B cell (primary cell): ENCODE results near the gene TMEM219. TPM values are rescaled to one million over a fixed set of nuclear protein-coding genes. Genes with fewer than 3 reads are reported as not detected.

ENCODE experiments used
- ATAC-seq: fragments of 200-7000 bp; cut with Tn5 transposase; one replicate; pipeline ENCODE4 v1.10.0; 2021; ENCODE audit warnings: low read depth, mild to moderate bottlenecking, moderate number of reproducible peaks, moderate library complexity
- CTCF ChIA-PET: fragments of 350-600 bp; sonication (Branson Sonifier 250); formaldehyde crosslinking; loops from one replicate; lab custom pipeline; 2021; ENCODE audit warnings: antibody characterized with exemption, inconsistent platforms; lab: Charles Lee
- POLR2A ChIA-PET: fragments of 350-600 bp; sonication (Branson Sonifier 250); formaldehyde crosslinking; loops from one replicate; lab custom pipeline; 2021; ENCODE audit warnings: antibody characterized with exemption; lab: Charles Lee
- DNase-seq: peaks from one replicate; pipeline ENCODE4 v3.0.0; 2013
- H2AFZ ChIP-seq: 2 replicates; pipeline ENCODE4 v1.6.1; 2012; ENCODE audit warnings: mild to moderate bottlenecking, low read depth, low read length; ENCODE audit not compliant: insufficient read depth, poor library complexity, severe bottlenecking
- H3K27ac ChIP-seq, 2 donors: 1 replicate in 1 of 2; 2 replicates in 1 of 2; pipeline ENCODE4 v1.5.1; 2012 to 2013; ENCODE audit warnings: low read length in 2 of 2, mild to moderate bottlenecking in 2 of 2, moderate library complexity in 1 of 2
- H3K27me3 ChIP-seq, 4 experiments: fragments of 200-600 bp in 1 of 4; sonication (generic) in 1 of 4; replicated peaks in 1 of 4; 1 replicate in 2 of 4; 2 replicates in 2 of 4; pipeline versions ENCODE4 v1.6.1 to v1.7.0; 2013 to 2016; ENCODE audit warnings: low read length in 3 of 4, mild to moderate bottlenecking in 2 of 4, mixed read lengths in 1 of 4, moderate library complexity in 1 of 4; ENCODE audit not compliant: insufficient read depth in 4 of 4, control insufficient read depth in 3 of 4; ENCODE audit errors: control extremely low read depth in 1 of 4
- H3K36me3 ChIP-seq, 2 experiments: replicated peaks in 1 of 2; 1 replicate in 1 of 2; 2 replicates in 1 of 2; pipeline versions ENCODE4 v1.6.1 to v1.7.1; 2013; ENCODE audit warnings: low read length in 1 of 2; ENCODE audit not compliant: insufficient read depth in 2 of 2, control insufficient read depth in 1 of 2; ENCODE audit errors: control extremely low read depth in 1 of 2, extremely low read depth in 1 of 2
- H3K4me1 ChIP-seq, 2 donors: fragments of 200-600 bp in 1 of 2; sonication (generic) in 1 of 2; 1 replicate in 1 of 2; 2 replicates in 1 of 2; pipeline versions ENCODE4 v1.5.1 to v1.6.1; 2013 to 2017; ENCODE audit warnings: low read length in 2 of 2; ENCODE audit not compliant: control insufficient read depth in 2 of 2, insufficient read depth in 2 of 2
- H3K4me2 ChIP-seq: replicated peaks from 2 replicates; pipeline ENCODE3; 2012; ENCODE audit warnings: mild to moderate bottlenecking, low read depth, low read length; ENCODE audit not compliant: poor library complexity, severe bottlenecking
- H3K4me3 ChIP-seq, 5 experiments: fragments of 200-600 bp in 1 of 5; sonication (generic) in 1 of 5; 1 replicate in 3 of 5; 2 replicates in 2 of 5; pipeline versions ENCODE4 v1.5.1 to v1.7.0; 2011 to 2016; ENCODE audit warnings: low read length in 4 of 5, mild to moderate bottlenecking in 4 of 5, low read depth in 2 of 5, control low read depth in 1 of 5, moderate library complexity in 1 of 5; ENCODE audit not compliant: insufficient read depth in 1 of 5; ENCODE audit errors: control extremely low read depth in 1 of 5, extremely low read depth in 1 of 5
- H3K79me2 ChIP-seq: fragments of 200-600 bp; sonication (generic); one replicate; pipeline ENCODE4 v1.6.0; 2016; ENCODE audit warnings: low read length; ENCODE audit not compliant: control insufficient read depth, insufficient read depth
- H3K9ac ChIP-seq: fragments of 200-600 bp; sonication (generic); 2 replicates; pipeline ENCODE4 v1.6.1; 2017; ENCODE audit warnings: mild to moderate bottlenecking, low read length, moderate library complexity
- H3K9me3 ChIP-seq, 3 donors: one replicate each; pipeline versions ENCODE4 v1.6.1 to v1.7.1; 2013; ENCODE audit warnings: low read length in 2 of 3; ENCODE audit not compliant: control insufficient read depth in 2 of 3, insufficient read depth in 1 of 3; ENCODE audit errors: control extremely low read depth in 1 of 3
- H4K20me1 ChIP-seq: 2 replicates; pipeline ENCODE4 v1.6.0; 2012; ENCODE audit warnings: mild to moderate bottlenecking, low read length; ENCODE audit not compliant: insufficient read depth, control insufficient read depth, poor library complexity, severe bottlenecking
- H3K27ac Mint-ChIP-seq: one replicate; pipeline ENCODE4 v1.8.0; 2021; ENCODE audit warnings: mixed read lengths
- H3K27me3 Mint-ChIP-seq: one replicate; pipeline ENCODE4 v1.8.0; 2021; ENCODE audit warnings: mixed read lengths
- H3K4me1 Mint-ChIP-seq: one replicate; pipeline ENCODE4 v1.8.0; 2021; ENCODE audit warnings: mixed read lengths
- H3K4me3 Mint-ChIP-seq: one replicate; pipeline ENCODE4 v1.8.0; 2021; ENCODE audit warnings: mixed read lengths
- H3K9me3 Mint-ChIP-seq: one replicate; pipeline ENCODE4 v1.8.0; 2022; ENCODE audit warnings: mixed read lengths; ENCODE audit not compliant: insufficient read depth
- EZH2 ChIP-seq: IDR thresholded peaks from 2 replicates; pipeline ENCODE4 v1.6.1; 2012; ENCODE audit warnings: borderline replicate concordance, low read depth, mild to moderate bottlenecking, moderate library complexity, low read length; ENCODE audit not compliant: insufficient read depth, poor library complexity, severe bottlenecking
- WGBS: methylation state at CpG from one replicate; pipeline ENCODE4 v1.1.5; 2013; ENCODE audit warnings: missing lambda C conversion rate; ENCODE audit not compliant: insufficient coverage; 5-methylcytosine and 5-hydroxymethylcytosine counted together
- intact Hi-C: fragments of 100-400 bp; cut with micrococcal nuclease; formaldehyde crosslinking; loops from one replicate; pipeline ENCODE4 v1.10.0; 2022
- polyA plus RNA-seq: library from polyadenylated mRNA; depleted of rRNA; stranded (reverse); fragments of >200 nt; gene quantifications from 2 replicates; pipeline ENCODE4 v1.2.3, GENCODE V29; 2012
- total RNA-seq, 2 donors: library from RNA; stranded (reverse); fragments of 120-200 nt in 1 of 2; gene quantifications; 1 replicate in 1 of 2; 2 replicates in 1 of 2; pipeline versions ENCODE4 v1.2.3 to v1.2.4, GENCODE V29; 2013 to 2022
- TF ChIP-seq, protein P1 (sequence below): fragments of 200-600 bp; IDR thresholded peaks from one replicate; pipeline ENCODE4 v1.8.0; 2022; ENCODE audit warnings: antibody characterized with exemption, mild to moderate bottlenecking

TMEM219 gene
- total and polyA plus RNA-seq, 2 donors (not counting 1 experiment from before 2014, with no cell fraction given): 66.6 to 103 TPM

GRCh38 chr16:30004811-30005242 is 42.9 kb downstream of the TMEM219 start:
- intact Hi-C loops: loop anchor here (1.0 to 2.0 kb wide), 4 partner anchors 78 to 313 kb away; partner anchors contain the start of gene KCTD13

More at GRCh38 chr16:30004811-30005242, 42.9 kb downstream of the TMEM219 start:
- H3K4me1 ChIP-seq: peaks cover 4 to 13% of the 10 kb centered on the region in 2 donors
- H3K36me3 ChIP-seq: peaks cover 0 to 31% of the 10 kb centered on the region in 2 experiments
- H3K4me2 ChIP-seq: peak overlapping the region; percentile 25
- ATAC-seq: peak; percentile 18
- Mint-ChIP-seq H3K27ac (no peak overlapping the region), H3K4me3 (no peak overlapping the region), H3K4me1 (peaks cover 5% of the 10 kb centered on the region), H3K27me3 (peaks cover 9% of the 10 kb centered on the region), H3K9me3 (no peaks in the 10 kb centered on the region)
- H3K27me3 ChIP-seq: peaks cover 0 to 7% (median 0%) of the 10 kb centered on the region in 4 experiments
- H3K4me3 ChIP-seq: no peak overlapping the region
- POLR2A ChIA-PET: interaction anchor here (2.4 kb wide), 1 partner anchor 198 kb away, joined by 9 read pairs; the partner anchor contains the start of gene MAZ
- H3K79me2 ChIP-seq: no peaks in the 10 kb centered on the region
- no peak overlapping the region for H3K9ac ChIP-seq
- no peak overlapping the region for H2AFZ ChIP-seq
- no peak overlapping the region for H3K27ac ChIP-seq
- peaks cover 17% of the 10 kb centered on the region for H4K20me1 ChIP-seq
- no peak for DNase-seq
- peaks cover 0 to 1% (median 0%) of the 10 kb centered on the region in 3 donors for H3K9me3 ChIP-seq
- WGBS: 7% methylated on average over 6 of the region's 11 CpGs
- CTCF ChIA-PET: interaction anchor here (0.5 to 2.3 kb wide), 10 partner anchors 8 to 311 kb away, joined by 3 to 9 read pairs (median 4); partner anchors contain the start of genes HIRIP3 and TMEM219
- TF ChIP-seq, protein P1, sequence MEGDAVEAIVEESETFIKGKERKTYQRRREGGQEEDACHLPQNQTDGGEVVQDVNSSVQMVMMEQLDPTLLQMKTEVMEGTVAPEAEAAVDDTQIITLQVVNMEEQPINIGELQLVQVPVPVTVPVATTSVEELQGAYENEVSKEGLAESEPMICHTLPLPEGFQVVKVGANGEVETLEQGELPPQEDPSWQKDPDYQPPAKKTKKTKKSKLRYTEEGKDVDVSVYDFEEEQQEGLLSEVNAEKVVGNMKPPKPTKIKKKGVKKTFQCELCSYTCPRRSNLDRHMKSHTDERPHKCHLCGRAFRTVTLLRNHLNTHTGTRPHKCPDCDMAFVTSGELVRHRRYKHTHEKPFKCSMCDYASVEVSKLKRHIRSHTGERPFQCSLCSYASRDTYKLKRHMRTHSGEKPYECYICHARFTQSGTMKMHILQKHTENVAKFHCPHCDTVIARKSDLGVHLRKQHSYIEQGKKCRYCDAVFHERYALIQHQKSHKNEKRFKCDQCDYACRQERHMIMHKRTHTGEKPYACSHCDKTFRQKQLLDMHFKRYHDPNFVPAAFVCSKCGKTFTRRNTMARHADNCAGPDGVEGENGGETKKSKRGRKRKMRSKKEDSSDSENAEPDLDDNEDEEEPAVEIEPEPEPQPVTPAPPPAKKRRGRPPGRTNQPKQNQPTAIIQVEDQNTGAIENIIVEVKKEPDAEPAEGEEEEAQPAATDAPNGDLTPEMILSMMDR: no peak
- TF ChIP-seq EZH2: no peak
